HepG2 (cell line): ENCODE data around the gene CHMP4B. TPM values are rescaled to one million over a fixed set of nuclear protein-coding genes. Genes with fewer than 3 reads are reported as not detected.

Experiments used
- CREB1 ChIP-seq, 2 experiments: fragments of 450-650 bp in 1 of 2; IDR thresholded peaks; 2 replicates each; pipeline ENCODE4 v1.6.1; 2016 to 2017; ENCODE audit warnings: control low read depth in 1 of 2, mild to moderate bottlenecking in 1 of 2, missing compliant biosample characterization in 1 of 2, missing genetic modification characterization in 1 of 2
- GLI4 ChIP-seq: sonication (generic); formaldehyde crosslinking; IDR thresholded peaks from 2 replicates; pipeline ENCODE4 v1.5.1; 2020; ENCODE audit warnings: missing genetic modification reagents, mild to moderate bottlenecking, moderate library complexity, borderline replicate concordance
- HHEX ChIP-seq: IDR thresholded peaks from 2 replicates; pipeline ENCODE4 v1.6.1; 2016; ENCODE audit warnings: control low read depth
- KDM2A ChIP-seq: sonication (generic); formaldehyde crosslinking; IDR thresholded peaks from 2 replicates; pipeline ENCODE4 v1.4.0; 2020; ENCODE audit warnings: low read depth, missing genetic modification reagents, borderline replicate concordance
- MAFF ChIP-seq: IDR thresholded peaks from 2 replicates; pipeline ENCODE4 v1.6.1; 2011; ENCODE audit warnings: low read depth, low read length, improper control_type of control experiment
- NR2C2 ChIP-seq: sonication (generic); formaldehyde crosslinking; IDR thresholded peaks from 2 replicates; pipeline ENCODE4 v1.4.0; 2020; ENCODE audit warnings: missing genetic modification reagents, mild to moderate bottlenecking, moderate library complexity, borderline replicate concordance
- RFX1 ChIP-seq: fragments of 450-650 bp; IDR thresholded peaks from 2 replicates; pipeline ENCODE4 v1.6.1; 2017
- SIN3A ChIP-seq: IDR thresholded peaks from 2 replicates; pipeline ENCODE4 v1.6.1; 2011; ENCODE audit warnings: low read depth, mild to moderate bottlenecking, control low read depth, low read length, borderline replicate concordance
- SOX5 ChIP-seq: IDR thresholded peaks from 2 replicates; pipeline ENCODE4 v1.6.1; 2016; ENCODE audit warnings: borderline replicate concordance
- SOX6 ChIP-seq, 2 experiments: fragments of 450-650 bp in 1 of 2; sonication (generic) in 1 of 2; formaldehyde crosslinking in 1 of 2; IDR thresholded peaks; 2 replicates each; pipeline versions ENCODE4 v1.4.0 to v1.6.1; 2017 to 2020; ENCODE audit warnings: antibody characterized with exemption in 1 of 2, mild to moderate bottlenecking in 1 of 2, missing genetic modification reagents in 1 of 2
- SP140L ChIP-seq: sonication (generic); formaldehyde crosslinking; IDR thresholded peaks from 2 replicates; pipeline ENCODE4 v1.4.0; 2020; ENCODE audit warnings: missing genetic modification reagents, borderline replicate concordance
- SP5 ChIP-seq: IDR thresholded peaks from 2 replicates; pipeline ENCODE4 v1.6.1; 2016; ENCODE audit warnings: low read depth, borderline replicate concordance
- YEATS2 ChIP-seq: sonication (generic); formaldehyde crosslinking; IDR thresholded peaks from 2 replicates; pipeline ENCODE4 v1.4.0; 2020; ENCODE audit warnings: missing genetic modification reagents, borderline replicate concordance
- YY1 ChIP-seq: IDR thresholded peaks from 2 replicates; pipeline ENCODE4 v1.6.1; 2011; ENCODE audit warnings: low read length, low read depth, moderate library complexity, mild to moderate bottlenecking; ENCODE audit not compliant: insufficient read depth, insufficient replicate concordance
- ZBTB38 ChIP-seq: sonication (generic); formaldehyde crosslinking; IDR thresholded peaks from 2 replicates; pipeline ENCODE4 v1.5.1; 2020; ENCODE audit warnings: mild to moderate bottlenecking, missing genetic modification reagents
- ZMYM3 ChIP-seq: sonication (generic); formaldehyde crosslinking; IDR thresholded peaks from 2 replicates; pipeline ENCODE4 v1.5.1; 2020; ENCODE audit warnings: mild to moderate bottlenecking, missing genetic modification reagents
- ZNF441 ChIP-seq: sonication (generic); formaldehyde crosslinking; IDR thresholded peaks from 2 replicates; pipeline ENCODE4 v1.7.0; 2021; ENCODE audit warnings: missing genetic modification reagents, borderline replicate concordance
- ZNF607 ChIP-seq: sonication (generic); formaldehyde crosslinking; IDR thresholded peaks from 2 replicates; pipeline ENCODE4 v1.5.1; 2020; ENCODE audit warnings: missing genetic modification reagents, mild to moderate bottlenecking, borderline replicate concordance
- ZNF672 ChIP-seq: sonication (generic); formaldehyde crosslinking; IDR thresholded peaks from 2 replicates; pipeline ENCODE4 v1.8.1; 2022; ENCODE audit warnings: missing genetic modification reagents
- ZNF687 ChIP-seq: sonication (generic); formaldehyde crosslinking; IDR thresholded peaks from 2 replicates; pipeline ENCODE4 v1.5.1; 2020; ENCODE audit warnings: mild to moderate bottlenecking, missing genetic modification reagents, moderate library complexity
- ZNF724P ChIP-seq: sonication (generic); formaldehyde crosslinking; IDR thresholded peaks from 2 replicates; pipeline ENCODE4 v1.8.0; 2022; ENCODE audit warnings: missing genetic modification reagents, borderline replicate concordance
- ZNF75D ChIP-seq: sonication (generic); formaldehyde crosslinking; IDR thresholded peaks from 2 replicates; pipeline ENCODE4 v1.8.1; 2023; ENCODE audit warnings: missing genetic modification reagents, mild to moderate bottlenecking, borderline replicate concordance
- ZNF768 ChIP-seq: sonication (generic); formaldehyde crosslinking; IDR thresholded peaks from 2 replicates; pipeline ENCODE4 v1.4.0; 2020; ENCODE audit warnings: missing genetic modification reagents
- ZNF83 ChIP-seq: sonication (generic); formaldehyde crosslinking; IDR thresholded peaks from 2 replicates; pipeline ENCODE4 v1.4.0; 2020; ENCODE audit warnings: missing genetic modification reagents, mild to moderate bottlenecking, borderline replicate concordance
- polyA plus RNA-seq, 8 experiments: library from polyadenylated mRNA; depleted of rRNA in 3 of 8; stranded (reverse) in 7 of 8; unstranded in 1 of 8; fragments of >200 nt; fragmentation: Illumina TruSeq in 4 of 8; extraction: Trizol in 4 of 8; gene quantifications; 2 replicates each; pipeline versions ENCODE4 v1.2.1 to v1.2.3, GENCODE V29; 2011 to 2016; ENCODE audit warnings: low read depth in 4 of 8, missing spikeins in 1 of 8, mixed read lengths in 1 of 8; ENCODE audit not compliant: insufficient read depth in 1 of 8
- total RNA-seq, 5 experiments: library from RNA; depleted of rRNA; stranded (reverse); fragments of >200 nt; fragmentation: Illumina TruSeq; extraction: Trizol; gene quantifications; 2 replicates each; pipeline ENCODE4 v1.2.3, GENCODE V29; 2016; ENCODE audit warnings: low read depth in 1 of 5
- TF ChIP-seq, protein P1 (sequence below): sonication (generic); formaldehyde crosslinking; IDR thresholded peaks from 2 replicates; pipeline ENCODE4 v1.4.0; 2020; ENCODE audit warnings: mild to moderate bottlenecking, low read depth, missing genetic modification reagents

Gene CHMP4B
- total and polyA plus RNA-seq, 2 of the 13 experiments (the other 11 are each of a cell fraction or from before 2014, with no cell fraction given): 40.1 to 45.6 TPM

DNA sequence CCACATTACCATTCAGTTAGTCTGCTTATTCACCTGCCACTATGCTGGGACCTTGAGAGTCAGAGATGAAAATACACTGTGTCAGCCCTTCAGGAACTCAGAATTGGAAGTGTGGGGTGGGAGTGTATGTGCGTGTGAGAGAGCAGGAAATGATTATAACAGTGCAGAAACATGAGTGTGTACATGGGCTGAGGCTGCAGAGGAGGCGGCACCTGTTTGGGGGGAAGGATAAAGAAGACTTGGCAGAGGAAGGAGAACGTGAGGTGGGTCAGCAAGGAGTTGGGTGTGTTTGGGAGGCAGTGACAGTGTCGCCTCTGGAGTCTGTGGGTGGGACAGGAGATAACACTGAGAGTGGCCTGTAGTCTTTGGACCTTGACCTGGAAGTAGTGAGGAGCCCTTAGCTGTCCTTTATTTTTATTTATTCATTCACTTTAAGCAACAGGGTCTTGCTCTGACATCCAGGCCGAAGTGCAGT lies 3.1 kb downstream of the CHMP4B start (continued):
- TF ChIP-seq ZNF687 (0 out of 2 replicates have a peak, but pooled peaks have one; percentile 13), SP140L (no peak), NR2C2 (CRISPR knock-in tag) (peak; percentile 79), ZNF768 (CRISPR knock-in tag) (no peak), ZBTB38 (peak; percentile 8), SP5 (CRISPR knock-in tag) (peak; percentile 25; the same call in 1 of the 2 replicates), RFX1 (no peak), SIN3A (no peak), KDM2A (CRISPR knock-in tag) (no peak), GLI4 (CRISPR knock-in tag) (no peak), ZNF672 (CRISPR knock-in tag) (no peak), MAFF (0 out of 2 replicates have a peak, but pooled peaks have one; percentile 20), ZMYM3 (CRISPR knock-in tag) (0 out of 2 replicates have a peak, but pooled peaks have one; percentile 10), ZNF75D (CRISPR knock-in tag) (no peak), YEATS2 (CRISPR knock-in tag) (no peak), HHEX (no peak), ZNF724P (no peak), CREB1 (IDR thresholded peaks at IDR 0.05) (no peak), CREB1 (CRISPR knock-in tag; IDR thresholded peaks at IDR 0.05) (0 out of 2 replicates have a peak, but pooled peaks have one; percentile 37), ZNF83 (no peak), ZNF607 (no peak), SOX6 (IDR thresholded peaks at IDR 0.05) (no peak), SOX6 (CRISPR knock-in tag; IDR thresholded peaks at IDR 0.05) (no peak), ZNF441 (no peak), SOX5 (CRISPR knock-in tag) (no peak), YY1 (no peak)
- TF ChIP-seq, protein P1, sequence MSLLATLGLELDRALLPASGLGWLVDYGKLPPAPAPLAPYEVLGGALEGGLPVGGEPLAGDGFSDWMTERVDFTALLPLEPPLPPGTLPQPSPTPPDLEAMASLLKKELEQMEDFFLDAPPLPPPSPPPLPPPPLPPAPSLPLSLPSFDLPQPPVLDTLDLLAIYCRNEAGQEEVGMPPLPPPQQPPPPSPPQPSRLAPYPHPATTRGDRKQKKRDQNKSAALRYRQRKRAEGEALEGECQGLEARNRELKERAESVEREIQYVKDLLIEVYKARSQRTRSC (CRISPR knock-in tag): no peak
